AG09309 (cell line): ENCODE measurements around the gene MRC1.

ENCODE experiments used
- DNase-seq: peaks from one replicate; pipeline ENCODE4 v3.0.0-alpha.2; 2010; ENCODE audit warnings: low read depth
- H3K4me3 ChIP-seq: 2 replicates; pipeline ENCODE4 v1.5.1; 2011; ENCODE audit warnings: mild to moderate bottlenecking, low read depth, low read length, moderate library complexity; ENCODE audit not compliant: control insufficient read depth
- TF ChIP-seq, protein P1 (sequence below): IDR thresholded peaks from 2 replicates; pipeline ENCODE4 v1.5.1; 2011; ENCODE audit warnings: mild to moderate bottlenecking, low read depth, low read length, inconsistent platforms; ENCODE audit not compliant: insufficient read depth, control insufficient read depth; ENCODE audit errors: missing control alignments

The MRC1 gene

DNA sequence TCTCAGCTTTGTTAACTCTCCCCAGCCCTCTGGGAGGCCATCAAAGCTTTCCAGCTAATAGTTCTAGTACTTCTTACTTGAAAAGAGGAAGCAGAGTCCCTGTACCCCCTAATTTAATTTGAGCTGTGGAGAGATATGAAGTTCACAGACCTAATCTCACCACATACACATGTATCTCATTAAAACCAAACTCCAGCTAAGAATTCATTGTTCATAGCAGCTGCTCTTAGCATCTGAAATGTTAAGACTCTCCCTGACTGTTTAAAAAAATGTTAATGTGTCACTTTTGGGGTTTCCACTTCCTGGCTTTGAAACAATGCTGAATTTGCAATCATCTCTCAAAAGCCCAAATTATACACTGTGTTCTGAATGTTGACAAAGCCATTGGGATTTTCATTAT, 16.2 kb upstream of the MRC1 start:
- TF ChIP-seq, protein P1, sequence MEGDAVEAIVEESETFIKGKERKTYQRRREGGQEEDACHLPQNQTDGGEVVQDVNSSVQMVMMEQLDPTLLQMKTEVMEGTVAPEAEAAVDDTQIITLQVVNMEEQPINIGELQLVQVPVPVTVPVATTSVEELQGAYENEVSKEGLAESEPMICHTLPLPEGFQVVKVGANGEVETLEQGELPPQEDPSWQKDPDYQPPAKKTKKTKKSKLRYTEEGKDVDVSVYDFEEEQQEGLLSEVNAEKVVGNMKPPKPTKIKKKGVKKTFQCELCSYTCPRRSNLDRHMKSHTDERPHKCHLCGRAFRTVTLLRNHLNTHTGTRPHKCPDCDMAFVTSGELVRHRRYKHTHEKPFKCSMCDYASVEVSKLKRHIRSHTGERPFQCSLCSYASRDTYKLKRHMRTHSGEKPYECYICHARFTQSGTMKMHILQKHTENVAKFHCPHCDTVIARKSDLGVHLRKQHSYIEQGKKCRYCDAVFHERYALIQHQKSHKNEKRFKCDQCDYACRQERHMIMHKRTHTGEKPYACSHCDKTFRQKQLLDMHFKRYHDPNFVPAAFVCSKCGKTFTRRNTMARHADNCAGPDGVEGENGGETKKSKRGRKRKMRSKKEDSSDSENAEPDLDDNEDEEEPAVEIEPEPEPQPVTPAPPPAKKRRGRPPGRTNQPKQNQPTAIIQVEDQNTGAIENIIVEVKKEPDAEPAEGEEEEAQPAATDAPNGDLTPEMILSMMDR, result no peak
- no peak for DNase-seq
- H3K4me3 ChIP-seq, result no peak overlapping the region

DNA sequence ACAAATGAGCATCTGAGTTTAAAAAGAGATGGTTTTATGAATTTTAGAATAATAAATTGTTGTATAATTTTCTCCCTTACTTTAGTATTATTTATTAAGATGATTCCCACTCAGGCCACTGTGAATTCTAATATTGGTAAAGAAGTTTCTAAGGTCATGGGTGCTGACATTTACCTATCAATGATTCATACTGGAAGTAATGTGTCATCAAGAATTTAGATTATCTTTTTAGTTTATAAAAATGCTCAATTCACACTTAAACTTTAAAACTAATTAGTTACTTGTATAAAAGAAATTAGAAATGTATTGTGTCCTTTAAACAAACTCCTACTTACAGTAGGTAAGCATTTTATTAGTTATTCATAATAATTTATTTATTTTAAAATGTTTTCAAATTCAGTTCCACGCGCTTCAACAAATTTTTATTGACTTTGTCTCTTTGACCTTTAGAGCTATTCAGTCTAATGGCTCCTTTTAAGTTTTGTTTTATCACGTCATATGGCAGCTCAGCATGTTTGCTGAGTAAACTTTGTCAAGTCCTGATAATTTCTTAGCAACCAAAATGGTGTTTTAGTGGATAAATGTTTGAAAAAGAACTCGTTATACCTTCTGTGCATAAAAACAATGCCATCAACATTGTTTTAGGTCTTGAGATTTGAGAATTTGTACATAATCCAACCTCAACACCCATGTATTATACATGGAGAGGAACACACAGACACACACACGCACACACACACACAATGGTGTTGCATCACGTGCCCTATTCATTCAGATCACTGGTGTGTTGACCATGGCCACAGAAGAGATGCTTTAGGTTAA, 15.1 kb upstream of the MRC1 start:
- TF ChIP-seq, protein P1, result no peak
- no peak overlapping the region for H3K4me3 ChIP-seq
- no peak for DNase-seq

DNA sequence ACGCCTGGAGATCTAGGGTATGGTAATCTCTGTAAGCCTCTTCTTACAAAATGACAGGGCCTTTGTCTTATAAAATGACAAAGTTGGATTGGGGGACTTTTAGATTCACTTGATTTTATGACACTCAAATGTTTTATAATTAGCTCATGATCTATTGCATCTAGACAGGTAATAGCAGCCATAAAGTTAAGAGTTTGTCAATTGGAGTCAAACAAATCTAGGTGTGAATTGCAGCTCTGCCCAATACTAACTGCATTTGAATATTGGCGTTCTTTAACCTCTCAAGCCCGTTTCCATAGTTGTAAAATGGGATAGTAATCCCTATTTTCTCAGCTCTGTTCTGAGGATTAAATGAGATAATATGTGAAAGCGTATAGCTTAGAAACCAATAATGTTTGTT, 14.1 kb upstream of the MRC1 start:
- no peak for DNase-seq
- no peak overlapping the region for H3K4me3 ChIP-seq
- TF ChIP-seq, protein P1, result no peak

DNA sequence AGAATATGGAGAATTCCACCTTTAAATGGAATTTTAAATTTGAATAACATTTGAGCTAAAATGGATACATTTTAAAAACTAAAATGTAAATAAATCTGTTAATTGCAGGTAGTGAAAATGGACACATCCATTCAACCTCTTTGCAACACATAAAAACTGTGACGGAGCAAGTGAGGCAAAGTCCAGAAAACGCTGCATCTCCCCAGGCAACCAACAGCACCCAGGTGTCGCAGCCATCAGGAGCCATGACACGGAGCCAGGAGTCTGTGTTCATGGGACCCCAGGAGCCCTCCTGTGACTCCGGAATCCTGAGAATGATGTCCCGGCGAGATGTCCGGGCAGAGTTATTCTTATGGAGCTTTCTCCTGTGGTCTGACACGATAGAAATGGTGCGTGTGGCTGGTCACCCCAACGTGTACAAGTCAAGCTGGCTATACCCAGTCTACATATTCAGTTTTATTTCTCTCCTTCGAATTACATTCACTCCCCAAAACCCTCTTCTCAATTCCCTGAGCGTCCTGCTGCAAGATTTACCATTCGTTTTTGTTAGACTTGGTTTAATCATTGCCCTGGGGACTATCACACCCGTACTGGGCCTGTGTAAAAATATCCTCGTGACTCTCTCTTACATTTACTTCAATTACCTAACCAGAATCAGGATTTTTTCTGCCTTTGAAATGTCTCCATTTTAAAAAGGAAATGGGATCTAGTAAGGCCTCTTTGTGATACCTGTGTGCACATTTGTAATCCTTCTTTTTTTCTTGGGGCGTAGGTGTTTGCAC, 13.1 kb upstream of the MRC1 start:
- TF ChIP-seq, protein P1, result no peak
- H3K4me3 ChIP-seq, result no peak overlapping the region
- DNase-seq, result no peak

DNA sequence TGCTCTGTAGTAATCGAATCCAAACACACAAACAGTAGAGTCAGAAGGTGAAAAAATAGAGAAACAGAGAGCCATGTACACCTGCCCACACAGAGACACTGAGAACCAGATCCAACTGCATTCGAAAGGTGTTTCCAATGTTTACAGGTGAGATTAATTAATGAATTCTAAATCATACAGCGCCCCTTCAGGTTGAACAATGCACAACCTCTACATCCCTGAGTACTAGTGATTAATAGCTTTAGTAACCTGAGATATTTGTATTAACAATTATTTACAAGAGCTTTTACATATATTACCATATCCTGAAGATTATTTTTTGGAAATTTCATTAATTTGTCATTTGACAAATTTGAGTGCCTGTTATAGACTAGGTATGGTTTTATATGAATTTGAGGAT, 7.6 kb upstream of the MRC1 start:
- DNase-seq, result no peak
- TF ChIP-seq, protein P1, result peak; percentile 5
- no peak overlapping the region for H3K4me3 ChIP-seq

DNA sequence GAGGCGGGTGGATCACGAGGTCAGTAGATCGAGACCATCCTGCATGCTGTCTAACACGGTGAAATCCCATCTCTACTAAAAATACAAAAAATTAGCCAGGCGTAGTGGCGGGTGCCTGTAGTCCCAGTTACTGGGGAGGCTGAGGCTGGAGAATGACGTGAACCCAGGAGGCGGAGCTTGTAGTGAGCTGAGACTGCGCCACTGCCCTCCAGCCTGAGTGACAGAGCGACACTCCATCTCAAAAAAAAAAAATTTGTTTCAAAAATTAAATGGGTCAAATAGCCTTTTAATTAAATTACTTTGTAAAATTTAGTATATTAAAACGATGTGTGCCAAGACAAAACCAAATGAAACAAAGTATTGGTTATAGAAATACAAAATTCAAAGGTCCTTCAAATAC, 6.8 kb upstream of the MRC1 start:
- H3K4me3 ChIP-seq, result no peak overlapping the region
- DNase-seq, result no peak
- TF ChIP-seq, protein P1, result no peak
